D721Med (cell line): ENCODE data around the gene MYBPH.

ENCODE experiments used
- DNase-seq: peaks from one replicate; pipeline ENCODE4 v3.0.0; 2011; ENCODE audit warnings: low spot score; ENCODE audit not compliant: insufficient read length
- FAIRE-seq: peaks from 2 replicates; lab custom pipeline; 2011; peaks lifted over from hg19 to GRCh38; lab: Jason Lieb, UNC
- CTCF ChIP-seq: IDR thresholded peaks from 2 replicates; pipeline ENCODE4 v1.5.1; 2012; ENCODE audit warnings: mild to moderate bottlenecking, control low read depth; ENCODE audit not compliant: insufficient read depth; ENCODE audit errors: missing control alignments

Gene MYBPH

GRCh38 chr1:203185585-203185984, 10.0 kb upstream of the MYBPH start:
- DNase-seq (no peak), FAIRE-seq (no peak)
- TF ChIP-seq CTCF: no peak

- FAIRE-seq (no peak), DNase-seq (no peak)
- TF ChIP-seq CTCF: no peak
Measured at GRCh38 chr1:203185061-203185461, 9.4 kb upstream of the MYBPH start.

GRCh38 chr1:203184467-203184866, 8.8 kb upstream of the MYBPH start:
- FAIRE-seq: no peak
- no peak for DNase-seq

GRCh38 chr1:203183828-203184227, 8.2 kb upstream of the MYBPH start:
- FAIRE-seq: no peak
- no peak for TF ChIP-seq CTCF
- DNase-seq: no peak

More at GRCh38 chr1:203184467-203184866, 8.8 kb upstream of the MYBPH start:
- TF ChIP-seq CTCF: no peak

- no peak for TF ChIP-seq CTCF
- DNase-seq: no peak
- no peak for FAIRE-seq
Measured at GRCh38 chr1:203182387-203182953, 6.8 kb upstream of the MYBPH start.

GRCh38 chr1:203181586-203182386, 6.2 kb upstream of the MYBPH start:
- TF ChIP-seq CTCF: no peak
- no peak for FAIRE-seq
- DNase-seq: peak; percentile 78

- FAIRE-seq: no peak
- TF ChIP-seq CTCF: no peak
- no peak for DNase-seq
Measured at GRCh38 chr1:203180611-203181330, 5.1 kb upstream of the MYBPH start.
